ENCODE data around the gene WNT3. TPM values are rescaled to one million over a fixed set of nuclear protein-coding genes. Genes with fewer than 3 reads are reported as not detected.

Gene WNT3
- total RNA-seq, 4 donors from 2014 or later, result 26.7 to 57.9 (median 46.6) TPM

DNA sequence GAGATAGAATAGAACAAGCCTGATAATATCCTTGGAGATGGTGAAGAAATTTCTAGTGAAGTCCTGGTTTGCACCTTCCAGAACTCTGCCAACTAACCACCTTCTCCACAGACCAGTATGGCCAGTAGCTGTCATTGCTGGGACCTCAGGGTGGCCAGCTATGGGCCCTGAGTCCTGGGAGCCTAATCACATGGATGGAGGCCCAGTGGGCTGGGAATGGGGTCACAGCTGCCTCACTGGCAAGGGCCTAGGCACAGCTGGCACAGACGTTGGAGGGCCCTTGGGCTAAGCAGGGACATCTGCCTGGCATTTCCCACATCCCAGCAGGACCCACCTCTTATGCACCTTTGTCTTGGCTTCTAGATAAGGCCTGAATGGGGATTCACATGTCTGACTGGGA lies 7.6 kb upstream of the WNT3 start:
- TF ChIP-seq POLR2A (IDR thresholded peaks at IDR 0.05), result no peak
- no peak overlapping the region for H3K4me3 ChIP-seq (ENCODE audit: low read depth, poor library complexity, severe bottlenecking)
- 67 to 78% methylated on average over 1 of the region's 1 CpG for WGBS, 2 donors
- DNase-seq (ENCODE audit: low spot score in 2 of 2), result no peak
- intact Hi-C loops (cut with DNase I; ENCODE audit: low total_unique reads), result no loop called here

DNA sequence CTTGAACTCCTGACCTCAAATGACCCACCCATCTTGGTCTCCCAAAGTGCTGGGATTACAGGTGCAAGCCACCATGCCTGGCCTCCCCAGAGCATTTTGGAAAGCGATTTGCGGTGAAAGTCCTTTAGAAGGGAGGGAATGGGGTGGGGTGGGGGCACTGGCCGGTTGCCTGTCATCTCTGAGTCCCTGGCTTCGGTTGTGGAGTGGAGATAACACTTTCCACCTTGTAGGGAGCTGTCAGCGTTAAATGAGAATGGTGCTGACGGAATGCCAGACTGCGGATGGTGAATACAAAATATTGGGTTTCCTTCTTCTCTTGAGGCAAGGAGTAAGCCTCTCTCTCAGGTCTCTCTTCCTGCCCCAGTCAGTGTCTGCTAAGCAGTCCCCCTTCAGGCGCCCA lies 5.2 kb upstream of the WNT3 start:
- H3K4me3 ChIP-seq (ENCODE audit: low read depth, poor library complexity, severe bottlenecking), result no peak overlapping the region
- TF ChIP-seq, protein P1, sequence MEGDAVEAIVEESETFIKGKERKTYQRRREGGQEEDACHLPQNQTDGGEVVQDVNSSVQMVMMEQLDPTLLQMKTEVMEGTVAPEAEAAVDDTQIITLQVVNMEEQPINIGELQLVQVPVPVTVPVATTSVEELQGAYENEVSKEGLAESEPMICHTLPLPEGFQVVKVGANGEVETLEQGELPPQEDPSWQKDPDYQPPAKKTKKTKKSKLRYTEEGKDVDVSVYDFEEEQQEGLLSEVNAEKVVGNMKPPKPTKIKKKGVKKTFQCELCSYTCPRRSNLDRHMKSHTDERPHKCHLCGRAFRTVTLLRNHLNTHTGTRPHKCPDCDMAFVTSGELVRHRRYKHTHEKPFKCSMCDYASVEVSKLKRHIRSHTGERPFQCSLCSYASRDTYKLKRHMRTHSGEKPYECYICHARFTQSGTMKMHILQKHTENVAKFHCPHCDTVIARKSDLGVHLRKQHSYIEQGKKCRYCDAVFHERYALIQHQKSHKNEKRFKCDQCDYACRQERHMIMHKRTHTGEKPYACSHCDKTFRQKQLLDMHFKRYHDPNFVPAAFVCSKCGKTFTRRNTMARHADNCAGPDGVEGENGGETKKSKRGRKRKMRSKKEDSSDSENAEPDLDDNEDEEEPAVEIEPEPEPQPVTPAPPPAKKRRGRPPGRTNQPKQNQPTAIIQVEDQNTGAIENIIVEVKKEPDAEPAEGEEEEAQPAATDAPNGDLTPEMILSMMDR (IDR thresholded peaks at IDR 0.05), result no peak
- no peak for TF ChIP-seq POLR2A (IDR thresholded peaks at IDR 0.05)
- DNase-seq (ENCODE audit: low spot score in 2 of 2), result no peak
- intact Hi-C loops (cut with DNase I; ENCODE audit: low total_unique reads), result no loop called here
- WGBS, 2 donors, result 84 to 86% methylated on average over 8 of the region's 8 CpGs

DNA sequence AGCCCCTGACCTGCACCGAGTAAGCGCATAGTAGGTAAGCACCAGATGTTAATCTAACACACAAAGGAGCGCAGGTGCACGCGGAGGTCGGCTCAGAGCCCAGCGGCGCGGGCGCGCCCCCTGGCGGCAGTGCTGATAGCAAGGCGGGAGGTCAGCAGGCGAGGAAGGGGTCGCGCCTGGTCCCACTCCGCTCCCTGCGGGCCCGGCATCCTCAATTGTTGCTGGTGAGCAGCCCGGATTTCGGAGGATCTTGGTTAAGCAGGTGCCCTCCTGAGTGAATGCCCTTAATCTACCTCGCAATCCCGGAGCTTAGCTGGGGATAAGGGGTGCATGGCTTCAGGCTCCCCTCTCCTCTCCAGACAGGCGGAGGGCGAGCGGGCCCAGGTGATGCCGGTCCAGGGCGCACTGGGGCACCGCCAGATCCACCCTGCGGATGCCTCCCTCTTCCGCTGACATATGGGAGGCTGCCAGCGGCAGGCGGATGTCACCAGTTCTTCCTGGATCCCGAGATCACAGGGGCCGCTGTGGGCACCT lies 4.0 kb upstream of the WNT3 start:
- intact Hi-C loops (cut with DNase I; ENCODE audit: low total_unique reads), result no loop called here
- DNase-seq (ENCODE audit: low spot score in 2 of 2), result no peak
- H3K4me3 ChIP-seq (ENCODE audit: low read depth, poor library complexity, severe bottlenecking), result no peak overlapping the region
- WGBS, 2 donors, result 42 to 44% methylated on average over 27 to 35 of the region's 35 CpGs
- TF ChIP-seq, protein P1 (IDR thresholded peaks at IDR 0.05), result no peak
- TF ChIP-seq POLR2A (IDR thresholded peaks at IDR 0.05), result no peak

DNA sequence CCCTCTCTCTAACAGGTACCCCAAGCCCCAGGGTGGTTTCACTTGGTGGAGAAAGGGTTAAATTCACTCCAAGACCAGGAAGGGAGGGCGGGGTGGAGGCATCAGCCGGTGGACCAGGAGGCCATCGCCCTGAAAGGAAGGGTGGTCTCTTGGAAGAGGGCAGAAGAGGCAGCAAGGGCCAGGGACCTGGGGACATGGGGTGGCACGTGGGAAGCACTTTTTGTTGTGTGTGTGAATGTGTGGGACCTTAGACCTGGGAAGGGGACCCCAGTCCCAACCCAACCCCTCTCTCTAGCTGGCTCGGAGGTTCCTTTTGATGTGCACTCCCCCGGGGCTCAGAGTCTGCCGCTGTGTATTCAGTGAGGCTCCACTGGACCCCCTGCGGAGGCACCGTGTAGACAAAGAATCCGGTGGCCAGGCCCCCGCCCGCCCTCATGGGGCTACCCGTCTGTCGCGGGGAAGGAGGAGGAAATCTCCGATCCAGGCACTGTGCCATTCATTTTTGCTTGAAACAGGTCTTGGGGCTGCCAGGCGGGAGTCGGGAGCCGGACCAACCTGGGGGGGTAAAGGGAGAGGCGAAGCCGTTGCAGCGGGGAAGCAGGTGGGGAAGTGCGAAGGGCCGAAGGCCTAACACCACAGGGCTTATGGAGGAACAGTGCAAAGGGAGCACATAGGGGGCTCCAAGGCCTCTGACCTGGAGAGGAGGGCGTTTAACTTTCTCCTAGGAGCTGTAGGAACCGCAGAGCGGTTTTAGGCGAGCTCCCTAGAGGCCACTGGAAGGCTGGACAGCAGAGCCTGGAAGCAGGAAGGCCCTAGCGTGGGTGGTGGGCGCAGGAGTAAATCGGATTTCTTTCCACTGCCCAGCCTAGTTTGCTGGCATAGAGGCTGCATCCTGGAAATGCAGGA lies 3.2 kb upstream of the WNT3 start:
- WGBS, 2 donors, result 40 to 44% methylated on average over 31 of the region's 31 CpGs
- TF ChIP-seq, protein P1 (IDR thresholded peaks at IDR 0.05), result no peak
- no peak for TF ChIP-seq POLR2A (IDR thresholded peaks at IDR 0.05)

DNA sequence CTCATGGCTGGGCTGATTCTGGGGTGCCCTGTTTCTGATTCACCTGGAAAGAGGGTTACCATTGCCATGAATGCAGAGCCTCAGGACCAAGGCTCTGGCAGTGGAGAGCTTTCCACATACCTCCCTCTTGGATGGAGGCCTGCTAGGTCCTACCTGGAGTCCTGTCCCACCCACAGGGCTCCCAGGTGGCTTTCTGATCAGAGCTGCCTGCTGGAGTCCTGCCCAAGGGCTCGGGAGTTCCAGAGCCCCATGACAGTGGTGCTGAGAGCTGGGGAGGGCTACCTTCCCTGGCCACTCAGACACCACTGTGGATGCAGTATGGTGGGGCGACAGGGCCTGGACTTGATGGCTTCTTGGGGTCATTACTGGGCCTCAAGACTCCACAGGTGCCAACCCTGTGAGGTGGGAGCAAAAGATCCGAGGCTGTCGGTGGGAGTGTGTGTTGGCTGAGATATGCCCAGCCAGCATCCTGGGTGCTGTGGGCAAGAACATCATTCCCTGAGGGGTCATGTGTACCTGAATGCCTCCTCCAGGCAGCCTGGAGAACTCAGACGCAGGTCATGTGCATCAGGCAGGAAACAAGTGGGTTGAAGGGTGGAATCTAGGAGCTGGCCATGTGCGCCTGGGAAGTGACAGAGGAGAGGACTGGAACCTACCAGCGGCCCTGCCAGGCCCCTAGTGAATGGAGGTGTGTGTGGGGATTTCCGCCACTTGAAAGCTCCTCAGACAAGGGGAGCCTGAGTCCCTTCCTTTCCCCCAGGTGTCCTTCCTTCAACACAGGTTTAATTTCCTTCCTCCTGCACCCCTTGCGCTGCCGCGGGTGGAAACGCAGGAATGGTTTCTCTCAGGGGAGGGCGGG lies 2.3 kb upstream of the WNT3 start:
- no peak for TF ChIP-seq POLR2A (IDR thresholded peaks at IDR 0.05)
- TF ChIP-seq, protein P1 (IDR thresholded peaks at IDR 0.05), result no peak
- no peak overlapping the region for H3K4me3 ChIP-seq (ENCODE audit: low read depth, poor library complexity, severe bottlenecking)
- DNase-seq (ENCODE audit: low spot score in 2 of 2), result no peak
- 53 to 56% methylated on average over 13 of the region's 13 CpGs for WGBS, 2 donors
- intact Hi-C loops (cut with DNase I; ENCODE audit: low total_unique reads), result no loop called here

More for the DNA sequence above, 3.2 kb upstream of the WNT3 start:
- no peak overlapping the region for H3K4me3 ChIP-seq (ENCODE audit: low read depth, poor library complexity, severe bottlenecking)
- intact Hi-C loops (cut with DNase I; ENCODE audit: low total_unique reads), result no loop called here
- DNase-seq (ENCODE audit: low spot score in 2 of 2), result no peak

DNA sequence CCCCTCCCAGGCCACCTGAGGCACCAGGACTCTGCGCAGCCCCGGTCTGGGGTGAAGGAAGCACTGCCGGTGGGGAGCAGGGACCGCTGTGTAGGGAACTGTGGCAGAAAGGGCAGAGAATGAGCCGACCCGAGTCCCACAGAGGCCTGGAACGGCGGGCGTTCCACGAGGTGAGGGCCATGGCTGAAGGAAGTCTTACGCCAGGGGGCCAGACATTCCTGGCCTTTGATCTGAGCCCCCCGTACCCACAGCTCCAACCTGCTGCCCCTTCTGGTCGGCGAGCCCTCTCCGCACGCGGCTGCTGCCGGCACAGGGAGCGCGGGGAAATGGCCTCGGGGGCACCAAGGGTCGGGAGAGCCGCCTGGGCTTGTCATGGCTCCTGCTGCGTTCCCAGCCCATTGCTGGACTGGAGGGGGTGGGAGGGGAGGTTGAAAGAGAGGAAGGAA lies 1.4 kb upstream of the WNT3 start:
- TF ChIP-seq, protein P1 (IDR thresholded peaks at IDR 0.05), result no peak
- TF ChIP-seq POLR2A (IDR thresholded peaks at IDR 0.05), result no peak
- intact Hi-C loops (cut with DNase I; ENCODE audit: low total_unique reads), result no loop called here
- 8 to 17% methylated on average over 18 to 23 of the region's 24 CpGs for WGBS, 2 donors
- no peak for DNase-seq (ENCODE audit: low spot score in 2 of 2)
- no peak overlapping the region for H3K4me3 ChIP-seq (ENCODE audit: low read depth, poor library complexity, severe bottlenecking)

Data from lower leg skin (tissue), 4 donors.